ENCODE results near the gene PI16. TPM values are rescaled to one million over a fixed set of nuclear protein-coding genes. Genes with fewer than 3 reads are reported as not detected.

The PI16 gene
- not detected in 5 replicates for total RNA-seq (2022; extraction: Qiagen RNA extraction)

GRCh38 chr6:36954262-36954931 lies at the start of gene PI16:
TSS of gene PI16 (plus strand) at chr6:36954738. CDS start at chr6:36954761, 23 bp downstream.

GRCh38 chr6:36985808-36986703 lies 31.5 kb downstream of the PI16 start, which contains the start of gene MTCH1:
TSS of gene MTCH1 (minus strand) at chr6:36986196. CDS start at chr6:36986173, 23 bp downstream.

GRCh38 chr6:37005061-37005810 lies 50.7 kb downstream of the PI16 start, which contains the start of gene FGD2:
TSS of gene FGD2 (plus strand) at chr6:37005655. CDS start at chr6:37005818, 163 bp downstream.

Other genes starting within 250 kb of the PI16 start
- 0.12 to 0.16 TPM (median 0.14 TPM) in 5 replicates for gene CPNE5, start 115.3 kb upstream of the PI16 start, total RNA-seq (2022; extraction: Qiagen RNA extraction)
- gene PPIL1, start 79.9 kb upstream of the PI16 start, total RNA-seq (2022; extraction: Qiagen RNA extraction): 42.2 to 48.5 TPM (median 46.1 TPM) in 5 replicates
- gene C6orf89, start 68.8 kb upstream of the PI16 start, total RNA-seq (2022; extraction: Qiagen RNA extraction): 14.5 to 19.4 TPM (median 17.1 TPM) in 5 replicates
- gene MTCH1, start 31.5 kb downstream of the PI16 start, total RNA-seq (2022; extraction: Qiagen RNA extraction): 119 to 134 TPM (median 133 TPM) in 5 replicates
- gene FGD2, start 50.9 kb downstream of the PI16 start, total RNA-seq (2022; extraction: Qiagen RNA extraction): 0.03 TPM in 1 of 5 replicates, not detected in the others
- gene PIM1, start 215.4 kb downstream of the PI16 start, total RNA-seq (2022; extraction: Qiagen RNA extraction): 8.6 to 14.6 TPM (median 13.6 TPM) in 5 replicates